GM11168 (cell line): ENCODE data around the gene DPP3.

Experiments
- in situ Hi-C: fragments of 300-500 bp; cut with MboI; formaldehyde crosslinking; loops from one replicate; pipeline ENCODE4 v1.12.0; 2022; ENCODE audit warnings: low sequenced_read_pairs; ENCODE audit not compliant: unreplicated experiment

DPP3 gene

GRCh38 chr11:66477263-66478201 lies 2.7 kb upstream of the DPP3 start:
- in situ Hi-C loops: no loop called here

- in situ Hi-C loops: no loop called here
Measured at GRCh38 chr11:66478729-66479393, 1.4 kb upstream of the DPP3 start.

GRCh38 chr11:66479394-66480116 lies 679 bp upstream of the DPP3 start:
- in situ Hi-C loops: no loop called here

GRCh38 chr11:66484806-66485380 lies 4.7 kb downstream of the DPP3 start:
- in situ Hi-C loops: no loop called here

GRCh38 chr11:66488957-66489356 lies 8.7 kb downstream of the DPP3 start:
- in situ Hi-C loops: no loop called here

- in situ Hi-C loops: no loop called here
Measured at GRCh38 chr11:66489636-66490035, 9.4 kb downstream of the DPP3 start.

- in situ Hi-C loops: no loop called here
Measured at GRCh38 chr11:66491315-66491935, 11.2 kb downstream of the DPP3 start.

- in situ Hi-C loops: no loop called here
Measured at GRCh38 chr11:66492161-66492865, 12.1 kb downstream of the DPP3 start.

- in situ Hi-C loops: no loop called here
Measured at GRCh38 chr11:66493130-66493529, 12.9 kb downstream of the DPP3 start.

- in situ Hi-C loops: no loop called here
Measured at GRCh38 chr11:66494458-66494857, 14.2 kb downstream of the DPP3 start.

GRCh38 chr11:66494935-66495334 lies 14.7 kb downstream of the DPP3 start:
- in situ Hi-C loops: no loop called here

GRCh38 chr11:66495401-66495854 lies 15.2 kb downstream of the DPP3 start:
- in situ Hi-C loops: no loop called here

GRCh38 chr11:66497206-66497605 lies 17.0 kb downstream of the DPP3 start:
- in situ Hi-C loops: no loop called here

GRCh38 chr11:66498506-66498905 lies 18.3 kb downstream of the DPP3 start:
- in situ Hi-C loops: no loop called here

GRCh38 chr11:66505276-66505816 lies 25.1 kb downstream of the DPP3 start:
- in situ Hi-C loops: no loop called here

GRCh38 chr11:66509131-66509561 lies 28.9 kb downstream of the DPP3 start:
- in situ Hi-C loops: no loop called here

- in situ Hi-C loops: no loop called here
Measured at GRCh38 chr11:66510271-66510989, 30.2 kb downstream of the DPP3 start, which contains the start of gene BBS1. BBS1 (plus strand) TSS chr11:66510635; CDS start chr11:66510660, 25 bp downstream.

GRCh38 chr11:66510990-66511339 lies 30.7 kb downstream of the DPP3 start:
- in situ Hi-C loops: no loop called here
